Muscle of leg (tissue), 11 donors: ENCODE results near the gene CCR7. TPM values are rescaled to one million over a fixed set of nuclear protein-coding genes. Genes with fewer than 3 reads are reported as not detected.

Experiments
- DNase-seq: peaks from one replicate; pipeline ENCODE4 v3.0.0; 2013
- H3K27ac ChIP-seq: one replicate; pipeline ENCODE4 v1.5.1; 2013; ENCODE audit warnings: mild to moderate bottlenecking, low read length, control low read depth
- H3K27me3 ChIP-seq: one replicate; pipeline ENCODE4 v1.6.1; 2013; ENCODE audit warnings: low read length; ENCODE audit not compliant: control insufficient read depth, insufficient read depth
- H3K36me3 ChIP-seq: one replicate; pipeline ENCODE4 v1.6.1; 2013; ENCODE audit warnings: low read length; ENCODE audit not compliant: control insufficient read depth, insufficient read depth
- H3K4me1 ChIP-seq: one replicate; pipeline ENCODE4 v1.6.1; 2013; ENCODE audit warnings: low read length; ENCODE audit not compliant: control insufficient read depth, insufficient read depth
- H3K4me3 ChIP-seq: one replicate; pipeline ENCODE4 v1.5.1; 2013; ENCODE audit warnings: low read length, control low read depth
- H3K9me3 ChIP-seq: replicated peaks from 2 replicates; pipeline ENCODE4 v1.6.1; 2013; ENCODE audit warnings: low read depth, low read length; ENCODE audit not compliant: control insufficient read depth
- WGBS: methylation state at CpG from one replicate; pipeline ENCODE4 v1.1.5; 2013; ENCODE audit warnings: missing lambda C conversion rate; ENCODE audit not compliant: insufficient coverage; 5-methylcytosine and 5-hydroxymethylcytosine counted together
- polyA plus RNA-seq, 8 donors: library from polyadenylated mRNA; unstranded; fragments of 120-200 nt; gene quantifications; one replicate each; pipeline versions ENCODE4 v1.2.1 to v1.2.3, GENCODE V29; 2013; ENCODE audit warnings: inconsistent platforms in 1 of 8, low replicate concordance in 1 of 8; ENCODE audit not compliant: insufficient read length in 8 of 8, insufficient read depth in 1 of 8
- total RNA-seq: library from RNA; stranded (reverse); fragments of 120-200 nt; gene quantifications from one replicate; pipeline ENCODE4 v1.2.4, GENCODE V29; 2013

CCR7 gene
- total and polyA plus RNA-seq, 9 donors = 0.09 to 0.35 (median 0.26) TPM

DNA sequence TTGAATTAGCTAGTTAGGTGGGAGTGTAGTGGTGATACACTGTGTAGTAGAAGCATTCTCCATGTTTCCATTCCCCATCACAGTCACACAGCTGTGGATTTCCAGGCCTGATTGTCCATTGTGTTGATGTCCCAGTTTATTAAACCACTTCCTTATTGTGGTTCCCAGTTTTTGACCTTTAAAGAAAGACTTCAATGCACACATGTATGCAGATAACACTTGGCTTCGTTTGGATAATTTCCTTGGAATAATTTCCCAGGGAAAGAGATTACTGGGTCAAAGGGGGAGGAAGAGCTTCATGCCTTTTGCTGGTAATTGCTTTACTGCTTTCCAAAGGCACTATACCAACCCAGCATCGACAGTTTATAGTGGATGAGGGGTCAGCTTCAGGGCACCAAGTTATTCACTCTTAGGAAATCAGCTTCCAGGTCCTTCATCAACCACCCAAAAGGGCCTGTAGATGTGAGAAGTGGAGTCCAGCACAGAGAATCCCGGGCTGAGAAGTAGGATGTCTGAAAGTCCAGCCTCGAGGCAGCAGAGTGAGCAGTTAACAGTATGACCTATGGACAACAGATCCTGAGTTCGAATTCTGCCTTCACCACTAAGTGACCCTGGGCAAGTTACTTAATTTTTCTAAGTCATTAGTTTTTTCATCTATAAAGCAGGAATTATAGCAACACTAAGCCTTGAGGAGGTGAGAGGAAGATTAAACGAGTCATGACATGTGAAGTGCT is 32.6 kb downstream of the CCR7 start:
- WGBS = 67% methylated on average over 1 of the region's 6 CpGs
- peaks cover 23% of the 10 kb centered on the region for H3K4me1 ChIP-seq
- H3K27ac ChIP-seq = peak overlapping the region; percentile 52
- no peaks in the 10 kb centered on the region for H3K9me3 ChIP-seq
- no peak overlapping the region for H3K4me3 ChIP-seq
- H3K36me3 ChIP-seq = no peaks in the 10 kb centered on the region
- no peaks in the 10 kb centered on the region for H3K27me3 ChIP-seq
- DNase-seq = no peak

DNA sequence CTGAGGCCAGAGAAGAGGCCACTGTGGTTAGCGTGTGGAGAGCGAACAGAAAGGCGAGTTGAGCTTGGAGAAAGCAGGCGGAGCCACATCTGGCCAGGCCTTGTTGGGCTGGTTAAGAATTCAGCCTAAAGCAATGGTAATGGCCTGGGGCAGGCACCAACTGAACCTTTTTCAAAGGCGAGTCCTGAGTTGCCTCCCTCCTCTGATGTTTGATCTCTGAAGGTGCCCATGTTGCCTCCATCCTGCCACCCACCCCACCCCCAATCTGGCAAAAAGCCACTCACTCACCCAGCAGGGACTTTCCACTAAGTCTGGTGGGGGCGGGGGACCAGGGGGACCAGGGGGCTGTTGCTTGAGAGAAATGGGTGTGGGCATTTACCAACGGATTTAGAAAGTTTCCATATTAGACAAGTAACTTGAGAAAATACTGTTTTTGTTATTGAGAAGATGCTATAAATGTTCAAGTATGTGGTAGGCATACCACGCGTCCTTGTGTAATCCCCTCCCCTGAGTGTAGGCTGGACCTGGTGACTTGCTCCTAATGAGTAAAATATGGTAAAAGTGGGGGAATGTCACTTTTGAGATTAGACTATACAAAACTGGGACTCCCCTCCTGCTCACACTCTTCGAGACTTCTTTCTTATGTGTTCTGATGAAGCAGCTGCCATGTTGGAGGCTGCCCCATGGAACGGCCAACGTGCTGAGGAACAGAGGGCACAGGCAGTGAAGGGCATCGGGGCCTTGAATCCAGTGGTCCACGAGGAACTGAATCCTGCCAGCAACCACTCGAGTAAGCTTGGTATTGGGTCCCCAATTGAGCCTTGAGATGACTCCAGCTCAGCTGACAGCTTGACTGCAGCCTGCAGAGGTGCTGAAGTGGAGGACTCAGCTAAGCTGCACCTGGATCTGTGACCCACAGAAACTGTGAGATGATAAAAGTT is 34.0 kb downstream of the CCR7 start:
- WGBS = 77% methylated on average over 11 of the region's 15 CpGs
- H3K27ac ChIP-seq = no peak overlapping the region
- peaks cover 14% of the 10 kb centered on the region for H3K4me1 ChIP-seq
- no peaks in the 10 kb centered on the region for H3K36me3 ChIP-seq
- H3K4me3 ChIP-seq = no peak overlapping the region
- no peaks in the 10 kb centered on the region for H3K9me3 ChIP-seq
- H3K27me3 ChIP-seq = no peaks in the 10 kb centered on the region
- no peak for DNase-seq

DNA sequence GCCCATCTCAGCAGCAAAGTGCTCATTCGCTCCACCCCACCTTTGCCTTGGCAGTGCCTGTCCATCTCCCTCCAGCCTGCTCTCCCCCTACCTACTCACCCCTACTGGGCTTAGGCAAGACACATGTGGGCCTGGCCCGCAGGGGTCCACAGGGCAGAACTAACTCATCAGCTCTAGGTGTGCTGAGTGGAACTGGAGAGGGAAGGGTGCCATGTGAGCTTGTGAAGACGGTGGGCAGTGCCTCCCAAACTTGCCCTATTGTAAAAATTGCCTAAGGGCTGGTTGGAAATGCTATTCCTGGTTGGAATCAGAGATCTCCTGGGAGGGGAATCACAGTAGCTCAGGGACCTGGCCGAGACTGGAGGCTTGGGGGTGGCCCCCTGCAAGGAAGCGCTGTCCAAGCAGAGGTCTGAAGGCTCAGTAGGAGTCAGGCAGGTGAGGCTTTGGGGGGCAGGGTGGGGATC is 34.7 kb downstream of the CCR7 start:
- Histone ChIP-seq H3K27ac (no peak overlapping the region), H3K36me3 (no peaks in the 10 kb centered on the region), H3K9me3 (no peaks in the 10 kb centered on the region), H3K27me3 (no peaks in the 10 kb centered on the region), H3K4me1 (peaks cover 7% of the 10 kb centered on the region), H3K4me3 (no peak overlapping the region)
- WGBS = 91% methylated on average over 5 of the region's 5 CpGs
- no peak for DNase-seq

DNA sequence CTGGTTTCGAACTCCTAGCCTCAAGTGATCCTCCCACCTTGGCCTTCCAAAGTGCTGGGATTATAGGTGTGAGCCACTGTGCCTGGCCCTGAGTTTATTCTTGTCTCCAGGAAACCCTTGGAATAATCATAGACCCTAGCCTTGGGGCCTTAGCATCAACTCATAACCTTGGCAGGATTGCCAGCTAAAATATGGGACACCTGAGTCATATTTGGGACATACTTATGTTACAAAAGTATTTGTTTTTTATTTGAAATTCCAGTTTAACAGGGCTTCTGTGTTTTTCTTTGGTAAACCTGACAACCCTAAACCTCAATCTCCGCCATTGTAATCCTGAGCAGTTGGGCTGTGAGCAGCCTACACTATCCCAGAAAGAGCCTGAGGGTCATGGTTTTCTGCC is 35.3 kb downstream of the CCR7 start:
- Histone ChIP-seq H3K36me3 (no peaks in the 10 kb centered on the region), H3K27me3 (no peaks in the 10 kb centered on the region), H3K4me1 (peaks cover 7% of the 10 kb centered on the region), H3K4me3 (no peak overlapping the region), H3K27ac (no peak overlapping the region), H3K9me3 (peaks cover 3% of the 10 kb centered on the region)
- WGBS = 100% methylated on average over 1 of the region's 2 CpGs
- DNase-seq = no peak

DNA sequence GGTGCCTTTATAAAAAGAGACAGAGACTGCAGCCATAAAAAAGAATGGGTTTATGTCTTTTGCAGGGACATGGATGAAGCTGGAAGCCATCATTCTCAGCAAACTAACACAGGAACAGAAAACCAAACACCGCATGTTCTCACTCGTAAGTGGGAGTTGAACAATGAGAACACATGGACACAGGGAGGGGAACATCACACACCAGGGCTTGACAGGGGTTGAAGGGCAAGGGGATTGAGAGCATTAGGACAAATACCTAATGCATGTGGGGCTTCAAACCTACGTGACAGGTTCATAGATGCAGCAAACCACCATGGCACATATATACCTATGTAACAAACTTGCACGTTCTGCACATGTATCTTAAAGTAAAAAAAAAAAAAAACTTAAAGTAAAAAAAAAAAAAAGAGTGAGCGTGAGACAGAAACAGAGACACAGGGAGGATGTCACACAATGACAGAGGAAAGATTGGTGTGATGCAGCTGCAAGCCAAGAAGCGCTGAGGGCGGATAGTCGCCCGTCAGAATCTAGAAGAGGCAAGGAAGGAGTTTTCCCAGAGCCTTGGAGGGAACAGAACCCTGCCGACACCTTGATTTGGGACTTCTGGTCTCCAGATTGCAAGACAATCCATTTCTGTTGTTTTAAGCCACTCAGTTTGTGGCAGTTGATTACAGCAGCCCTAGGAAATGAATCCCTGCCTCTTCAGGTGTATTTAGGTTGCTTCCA is 36.4 kb downstream of the CCR7 start:
- peaks cover 3% of the 10 kb centered on the region for H3K4me1 ChIP-seq
- H3K36me3 ChIP-seq = no peaks in the 10 kb centered on the region
- H3K27me3 ChIP-seq = no peaks in the 10 kb centered on the region
- H3K27ac ChIP-seq = no peak overlapping the region
- no peak for DNase-seq
- H3K4me3 ChIP-seq = no peak overlapping the region
- H3K9me3 ChIP-seq = peaks cover 3% of the 10 kb centered on the region
- 76% methylated on average over 5 of the region's 10 CpGs for WGBS

DNA sequence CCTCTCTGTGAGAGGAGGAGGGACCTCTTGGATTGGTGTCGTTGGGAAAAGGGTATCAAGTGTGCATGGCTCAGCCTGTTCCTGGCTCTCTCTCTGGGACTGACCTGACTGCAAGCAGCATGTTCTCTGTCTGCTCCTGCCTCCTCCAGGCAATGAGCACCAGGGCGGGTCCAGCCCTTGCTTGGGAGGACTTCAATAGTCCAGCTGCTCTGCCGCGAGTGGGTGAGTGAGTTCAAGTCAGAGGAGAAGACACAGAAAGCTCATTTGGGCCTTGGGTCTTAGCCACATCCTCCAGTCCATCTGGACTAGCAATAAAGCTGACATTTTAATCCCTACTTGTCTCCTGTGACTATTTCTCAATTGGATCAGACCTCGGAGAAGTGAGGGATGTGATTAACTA is 38.6 kb downstream of the CCR7 start:
- Histone ChIP-seq H3K4me1 (no peaks in the 10 kb centered on the region), H3K27me3 (no peaks in the 10 kb centered on the region), H3K4me3 (no peak overlapping the region), H3K36me3 (no peaks in the 10 kb centered on the region), H3K27ac (no peak overlapping the region), H3K9me3 (peaks cover 3% of the 10 kb centered on the region)
- WGBS = 15% methylated on average over 3 of the region's 5 CpGs
- peak; percentile 70 for DNase-seq

DNA sequence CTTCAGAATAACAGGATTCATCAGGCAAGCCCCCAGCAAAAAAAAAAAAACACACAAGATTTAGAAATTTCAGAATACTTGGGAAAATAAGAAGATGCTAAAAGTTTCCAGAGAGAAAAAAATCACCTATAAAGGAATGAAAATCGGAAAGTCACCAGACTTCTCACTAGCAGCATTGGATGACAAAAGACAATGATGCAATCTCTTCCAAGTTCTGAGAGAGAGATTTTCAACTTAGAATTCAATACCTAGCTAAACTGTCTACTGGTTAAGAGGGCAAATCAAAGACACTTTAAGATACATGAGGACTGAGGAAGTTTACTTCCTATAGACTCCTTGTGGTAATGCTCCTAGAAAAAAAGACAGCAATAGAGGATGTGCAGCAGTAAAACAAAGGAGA is 40.0 kb downstream of the CCR7 start:
- Histone ChIP-seq H3K4me1 (no peaks in the 10 kb centered on the region), H3K27ac (no peak overlapping the region), H3K9me3 (peaks cover 3% of the 10 kb centered on the region), H3K36me3 (no peaks in the 10 kb centered on the region), H3K4me3 (no peak overlapping the region), H3K27me3 (peaks cover 2% of the 10 kb centered on the region)
- WGBS = no CpG with 5 or more reads among the region's 1 CpG
- no peak for DNase-seq

DNA sequence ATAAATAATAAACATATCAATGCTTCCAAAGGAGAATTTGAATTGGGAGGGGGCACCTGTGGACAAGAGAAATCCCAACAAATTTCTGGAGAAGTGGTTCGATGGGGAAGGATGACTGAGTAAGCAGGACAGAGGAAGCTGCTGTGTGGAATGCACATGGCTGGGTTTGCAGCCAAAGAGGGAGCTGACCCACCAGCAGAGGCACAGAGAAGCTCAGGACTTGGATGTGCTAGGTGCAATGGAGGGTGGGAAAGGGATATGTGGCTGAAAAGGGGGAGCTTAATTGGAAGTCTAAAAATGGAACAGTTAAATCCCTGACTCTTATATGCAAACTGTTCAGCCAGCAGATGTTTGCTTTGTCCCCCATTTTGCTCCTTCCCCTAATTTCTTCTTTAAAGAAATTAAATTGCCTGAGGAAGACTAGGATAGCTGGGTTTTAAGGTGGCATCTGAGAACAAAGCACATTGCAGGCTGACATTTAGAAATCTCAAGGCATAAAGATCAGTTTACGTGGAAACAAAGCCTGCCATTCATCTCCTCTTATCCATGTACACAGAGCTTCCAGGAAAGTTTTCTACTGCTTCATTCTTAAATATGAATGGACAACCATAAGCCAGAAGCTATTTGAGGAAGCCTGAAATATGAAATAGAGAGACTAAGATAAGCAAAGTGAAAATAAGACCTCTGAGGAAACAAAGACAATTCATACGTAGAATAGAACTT is 40.9 kb downstream of the CCR7 start:
- no peaks in the 10 kb centered on the region for H3K4me1 ChIP-seq
- peaks cover 4% of the 10 kb centered on the region for H3K27me3 ChIP-seq
- H3K27ac ChIP-seq = no peak overlapping the region
- H3K4me3 ChIP-seq = no peak overlapping the region
- WGBS = 57% methylated on average over 1 of the region's 3 CpGs
- no peaks in the 10 kb centered on the region for H3K36me3 ChIP-seq
- no peak for DNase-seq
- H3K9me3 ChIP-seq = peaks cover 3% of the 10 kb centered on the region

DNA sequence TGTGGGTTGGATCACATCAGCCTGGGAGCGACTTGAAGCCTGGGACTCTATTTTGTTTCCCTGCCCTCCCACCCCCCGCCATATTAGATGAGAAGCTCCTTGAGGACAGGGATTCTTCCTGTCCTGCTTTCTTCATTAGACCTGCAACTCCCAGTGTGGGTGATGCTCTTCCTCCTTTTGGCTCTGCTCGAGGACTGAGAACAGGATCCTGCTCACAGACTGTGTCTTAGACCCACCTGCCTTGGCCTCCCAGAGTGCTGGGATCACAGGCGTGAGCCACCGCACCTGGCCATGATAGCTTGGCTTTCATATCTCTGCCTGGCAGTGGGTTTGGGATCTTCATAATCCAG is 42.3 kb downstream of the CCR7 start:
- Histone ChIP-seq H3K27ac (no peak overlapping the region), H3K4me3 (no peak overlapping the region), H3K9me3 (peaks cover 3% of the 10 kb centered on the region), H3K4me1 (no peaks in the 10 kb centered on the region), H3K27me3 (peaks cover 9% of the 10 kb centered on the region), H3K36me3 (no peaks in the 10 kb centered on the region)
- no peak for DNase-seq
- 100% methylated on average over 1 of the region's 5 CpGs for WGBS
